DMS79 (cell line): ENCODE results near the gene C2.
"Not testable (repeated sequence)": the region's sequence is repeated elsewhere in the genome, so short reads cannot be mapped to it uniquely, and the experiment has no call there.

Experiments
- DNase-seq: peaks from one replicate; lab custom pipeline; 2025; lab: John Stamatoyannopoulos, UW

Gene C2

DNA sequence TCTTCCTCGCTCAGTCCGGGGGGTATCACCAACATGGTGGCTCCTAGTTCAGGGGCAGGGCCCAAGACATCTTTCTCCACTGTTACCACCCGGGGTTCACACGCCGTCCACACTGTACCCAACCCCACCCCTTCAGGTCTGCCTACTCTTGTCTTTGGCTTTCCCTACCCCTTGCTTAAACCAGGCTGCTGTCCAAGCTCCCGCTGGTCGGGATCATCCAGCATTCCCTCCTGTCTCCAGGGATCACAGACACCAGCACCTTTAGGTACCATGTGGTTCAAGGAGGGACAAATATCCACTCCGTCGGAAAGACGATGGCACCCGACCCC is 30.9 kb downstream of the C2 start:
- DNase-seq = no peak

GRCh38 chr6:31958741-31959739 is 31.5 kb downstream of the C2 start, which contains the start of the genes NELFE and SKIC2:
TSS of gene NELFE (minus strand) at chr6:31958971. CDS start at chr6:31958446, 525 bp downstream.
TSS of gene SKIC2 (plus strand) at chr6:31959175. CDS start at chr6:31959193, 18 bp downstream.
- peak; percentile 92 for DNase-seq

DNA sequence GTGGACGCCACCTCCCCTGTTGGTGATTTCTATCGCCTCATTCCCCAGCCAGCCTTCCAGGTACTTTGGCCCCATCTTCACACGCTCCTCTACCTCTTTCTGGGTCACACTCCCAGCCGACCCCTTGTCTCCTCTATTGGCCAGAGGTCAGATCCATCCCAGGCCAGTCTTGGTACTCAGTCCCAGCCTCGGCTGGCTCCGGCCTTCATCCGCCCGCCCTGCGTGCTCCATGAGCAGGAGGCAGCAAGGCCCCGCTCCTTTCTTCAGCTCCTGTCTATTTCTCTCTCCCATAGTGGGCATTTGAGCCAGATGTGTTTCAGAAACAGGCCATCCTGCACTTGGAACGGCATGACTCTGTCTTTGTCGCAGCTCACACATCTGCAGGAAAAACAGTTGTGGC is 34.1 kb downstream of the C2 start:
- no peak for DNase-seq

GRCh38 chr6:31963921-31964320 is 36.4 kb downstream of the C2 start:
- DNase-seq = no peak

GRCh38 chr6:31965700-31966099 is 38.2 kb downstream of the C2 start:
- DNase-seq = no peak

DNA sequence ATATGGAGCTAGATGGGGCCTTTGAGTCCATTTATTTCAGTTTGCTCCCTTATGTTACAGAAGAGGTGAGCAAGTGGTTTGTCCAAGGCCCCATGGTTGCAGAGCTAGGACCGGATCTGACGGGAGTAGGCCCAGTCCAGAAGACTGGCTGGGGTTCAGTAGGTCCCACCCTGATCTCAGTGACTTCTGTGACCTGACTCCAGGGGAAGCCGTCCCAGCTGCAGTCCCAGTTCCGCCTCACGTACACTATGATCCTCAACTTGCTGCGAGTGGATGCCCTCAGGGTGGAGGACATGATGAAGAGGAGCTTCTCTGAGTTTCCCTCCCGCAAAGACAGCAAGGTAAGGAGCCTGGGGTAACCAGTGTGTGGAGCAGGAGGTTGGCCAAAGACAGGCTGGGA is 39.0 kb downstream of the C2 start:
- DNase-seq = no peak

DNA sequence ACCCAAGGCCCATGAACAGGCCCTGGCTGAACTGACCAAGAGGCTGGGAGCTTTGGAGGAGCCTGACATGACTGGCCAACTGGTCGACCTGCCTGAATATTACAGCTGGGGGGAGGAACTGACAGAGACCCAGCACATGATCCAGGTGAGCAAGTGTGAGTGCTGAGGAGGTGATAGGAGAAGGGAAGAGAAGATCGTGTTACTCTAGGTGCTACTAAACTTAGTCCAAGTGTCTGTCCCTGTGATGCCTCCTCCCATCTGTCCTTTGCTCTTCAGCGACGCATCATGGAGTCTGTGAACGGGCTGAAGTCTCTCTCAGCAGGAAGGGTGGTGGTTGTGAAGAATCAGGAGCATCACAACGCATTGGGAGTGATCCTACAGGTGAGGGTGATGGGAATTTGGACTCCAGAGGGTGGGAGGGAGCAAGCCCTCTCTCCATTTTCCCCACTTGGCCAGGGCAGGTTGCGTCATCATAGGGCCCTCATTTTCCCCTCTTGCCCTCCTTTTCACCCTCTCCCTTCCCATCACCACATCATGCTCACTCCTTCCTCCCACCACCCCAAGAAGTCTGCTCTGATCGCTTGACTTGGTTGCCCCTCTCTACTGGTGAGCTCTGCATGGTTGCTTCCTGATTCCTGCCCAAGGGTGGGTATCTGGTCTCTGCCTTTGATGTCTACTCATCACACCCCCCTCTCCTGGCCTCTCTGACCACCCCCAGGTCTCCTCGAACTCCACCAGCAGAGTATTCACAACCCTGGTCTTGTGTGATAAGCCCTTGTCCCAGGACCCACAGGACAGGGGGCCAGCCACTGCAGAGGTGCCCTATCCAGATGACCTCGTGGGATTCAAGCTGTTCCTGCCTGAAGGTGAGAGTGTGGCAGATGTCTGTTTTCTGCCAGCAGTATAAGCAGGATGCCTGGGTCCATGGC is 39.7 kb downstream of the C2 start:
- no peak for DNase-seq

- DNase-seq = no peak
Observed at GRCh38 chr6:31967926-31968320, 40.4 kb downstream of the C2 start.

DNA sequence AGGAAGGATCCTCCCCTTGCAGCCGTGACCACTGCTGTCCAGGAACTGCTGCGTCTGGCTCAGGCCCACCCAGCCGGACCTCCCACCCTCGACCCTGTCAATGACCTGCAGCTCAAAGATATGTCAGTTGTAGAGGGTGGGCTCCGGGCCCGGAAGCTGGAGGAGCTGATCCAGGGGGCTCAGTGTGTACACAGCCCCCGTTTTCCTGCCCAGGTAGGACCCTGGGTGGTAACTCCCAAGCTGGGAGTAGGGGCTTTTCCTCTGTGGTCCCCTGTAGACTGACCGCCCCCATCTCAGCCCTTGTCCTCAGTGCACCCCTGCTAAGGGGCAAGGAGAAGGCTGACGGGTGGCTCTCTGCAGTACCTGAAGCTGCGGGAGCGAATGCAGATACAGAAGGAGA is 40.8 kb downstream of the C2 start:
- no peak for DNase-seq

DNA sequence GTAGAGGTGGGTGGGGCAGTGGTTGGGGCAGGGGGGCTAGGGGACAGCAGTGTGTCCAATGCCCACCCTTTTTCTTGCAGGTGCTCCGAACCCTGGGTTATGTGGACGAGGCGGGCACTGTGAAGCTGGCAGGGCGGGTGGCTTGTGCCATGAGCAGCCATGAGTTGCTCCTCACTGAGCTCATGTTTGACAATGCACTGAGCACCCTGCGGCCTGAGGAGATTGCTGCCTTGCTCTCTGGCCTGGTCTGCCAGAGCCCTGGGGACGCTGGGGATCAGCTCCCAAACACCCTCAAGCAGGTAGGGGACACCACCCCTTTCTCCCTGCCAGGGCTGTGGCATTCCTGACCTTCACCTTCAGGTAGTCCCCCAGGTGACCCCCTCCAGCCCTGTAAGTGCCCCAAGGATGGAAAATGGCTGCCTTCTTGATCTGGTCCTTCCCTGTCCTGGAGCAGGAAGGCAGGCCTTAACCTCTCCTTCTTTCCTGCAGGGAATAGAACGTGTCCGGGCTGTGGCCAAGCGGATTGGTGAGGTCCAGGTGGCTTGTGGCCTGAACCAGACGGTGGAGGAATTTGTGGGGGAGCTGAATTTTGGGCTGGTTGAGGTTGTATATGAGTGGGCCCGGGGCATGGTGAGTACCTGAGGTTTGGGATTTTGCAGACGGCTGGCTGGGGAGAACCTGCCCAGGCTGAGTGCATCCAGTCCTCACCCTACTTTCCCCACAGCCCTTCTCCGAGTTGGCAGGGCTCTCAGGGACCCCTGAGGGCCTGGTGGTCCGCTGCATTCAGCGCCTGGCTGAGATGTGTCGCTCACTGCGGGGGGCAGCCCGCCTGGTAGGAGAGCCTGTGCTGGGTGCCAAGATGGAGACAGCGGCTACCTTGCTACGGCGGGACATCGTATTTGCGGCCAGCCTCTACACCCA is 41.5 kb downstream of the C2 start:
- DNase-seq = no peak

GRCh38 chr6:31969712-31970603 is 42.4 kb downstream of the C2 start:
- DNase-seq = no peak

GRCh38 chr6:31970604-31971271 is 43.2 kb downstream of the C2 start:
- DNase-seq = peak; percentile 78

- no peak for DNase-seq
Observed at GRCh38 chr6:31971279-31971992, 43.9 kb downstream of the C2 start.

GRCh38 chr6:31971993-31972708 is 44.6 kb downstream of the C2 start, which contains the start of gene DXO:
TSS of gene DXO (minus strand) at chr6:31972138. CDS start at chr6:31971675, 463 bp downstream.
- DNase-seq = peak; percentile 100

GRCh38 chr6:31972709-31973350 is 45.3 kb downstream of the C2 start:
- DNase-seq = no peak

DNA sequence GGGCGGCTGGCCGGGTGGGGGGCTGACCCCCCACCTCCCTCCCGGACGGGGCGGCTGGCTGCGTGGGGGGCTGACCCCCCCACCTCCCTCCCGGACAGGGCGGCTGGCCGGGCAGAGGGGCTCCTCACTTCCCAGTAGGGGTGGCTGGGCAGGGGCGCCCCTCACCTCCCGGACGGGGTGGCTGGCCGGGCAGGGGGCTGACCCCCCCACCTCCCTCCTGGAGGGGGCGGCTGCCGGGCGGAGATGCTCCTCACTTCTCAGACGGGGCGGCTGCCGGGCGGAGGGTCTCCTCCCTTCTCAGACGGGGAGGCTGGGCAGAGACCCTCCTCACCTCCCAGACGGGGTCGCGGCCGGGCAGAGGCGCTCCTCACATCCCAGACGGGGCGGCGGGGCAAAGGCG is 48.5 kb downstream of the C2 start:
- not testable (repeated sequence) for DNase-seq

DNA sequence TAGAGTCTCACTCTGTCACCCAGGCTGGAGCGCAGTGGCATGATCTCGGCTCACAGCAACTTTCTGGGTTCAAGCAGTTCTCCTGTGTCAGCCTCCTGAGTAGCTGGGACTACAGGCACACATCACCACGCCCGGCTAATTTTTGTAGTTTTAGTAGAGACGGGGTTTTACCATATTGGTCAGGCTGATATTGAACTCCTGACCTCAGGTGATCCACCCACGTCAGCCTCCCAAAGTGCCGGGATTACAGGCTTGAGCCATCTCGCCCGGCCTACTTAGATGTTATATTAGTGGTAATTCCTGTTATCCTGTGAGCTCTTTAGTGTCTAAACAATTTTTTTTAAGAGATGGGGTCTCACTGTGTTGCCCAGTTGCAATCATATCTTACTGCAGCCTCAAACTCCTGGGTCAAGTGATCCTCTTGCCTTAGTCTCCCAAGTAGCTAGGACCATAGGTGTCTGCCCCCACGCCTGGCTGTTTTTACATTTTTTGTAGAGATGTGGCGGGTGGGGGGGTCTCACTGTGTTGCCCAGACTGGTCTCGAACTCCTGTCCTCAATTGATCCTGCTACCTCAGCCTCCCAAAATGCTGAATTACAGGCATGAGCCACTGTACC is 50.4 kb downstream of the C2 start:
- DNase-seq = no peak

DNA sequence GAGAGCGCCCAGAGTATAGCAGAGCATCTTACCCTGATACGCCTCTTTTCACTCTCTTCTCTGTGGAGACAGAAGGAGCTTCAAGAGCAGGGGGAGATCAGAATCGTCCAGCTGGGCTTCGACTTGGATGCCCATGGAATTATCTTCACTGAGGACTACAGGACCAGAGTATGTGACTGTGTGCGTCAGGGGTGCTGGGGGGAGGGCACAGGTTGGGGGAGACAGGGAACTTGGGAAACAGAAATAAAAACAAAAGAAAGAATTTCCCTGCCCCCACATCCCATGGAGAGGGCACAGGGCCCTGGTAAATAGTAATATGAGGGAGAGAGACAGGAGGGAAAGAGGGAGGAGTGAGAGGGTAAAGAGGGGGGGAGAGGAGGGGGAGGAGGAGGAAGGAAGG is 51.3 kb downstream of the C2 start:
- no peak for DNase-seq
